HG03196 (cell line): Measurements from ENCODE around the gene CHST4.
"Not testable (repeated sequence)": the region's sequence is repeated elsewhere in the genome, so short reads cannot be mapped to it uniquely, and the experiment has no call there.

Experiments used
- ATAC-seq: cut with Tn5 transposase; IDR thresholded peaks from one replicate; pipeline ENCODE4 v1.9.1; 2021; ENCODE audit not compliant: unreplicated experiment

The CHST4 gene

DNA sequence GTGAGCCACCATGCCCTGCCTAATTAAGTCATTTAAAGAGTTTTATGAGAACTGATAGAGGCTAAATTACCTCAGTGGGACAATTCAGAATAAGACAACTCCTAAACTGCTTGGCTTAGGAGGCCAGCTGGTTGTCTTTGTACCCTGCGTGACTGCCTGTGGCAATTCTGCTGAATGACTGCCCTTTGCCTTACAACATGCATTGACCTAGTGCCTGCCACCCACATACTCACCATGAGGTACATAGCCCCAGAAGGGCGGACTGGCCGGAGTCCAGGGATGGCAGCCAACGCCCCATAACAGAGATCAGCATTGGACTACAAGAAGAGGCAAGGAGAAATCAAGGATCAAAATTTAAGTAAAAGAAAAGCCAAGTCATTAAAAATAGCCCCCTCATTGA is 43.4 kb downstream of the CHST4 start:
- ATAC-seq: no peak

DNA sequence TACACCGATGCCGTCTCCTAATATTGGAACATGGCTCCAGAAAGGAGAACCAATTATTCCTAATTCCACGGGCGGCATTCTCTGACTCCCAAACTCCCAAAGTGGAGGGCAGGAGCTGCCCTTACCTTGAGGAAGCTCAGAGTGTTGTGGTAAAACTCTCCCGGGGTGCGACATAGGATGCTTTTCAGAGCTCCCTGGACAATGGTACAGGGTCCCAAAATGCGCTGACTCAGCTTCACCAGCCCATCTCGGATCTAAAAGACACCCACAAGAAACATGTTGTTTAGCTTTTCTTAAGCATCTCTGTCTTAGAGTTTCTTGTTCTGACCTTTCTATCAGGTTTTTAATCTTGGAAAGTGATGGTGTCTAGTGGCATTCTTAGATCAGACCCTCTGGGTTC is 43.9 kb downstream of the CHST4 start:
- no peak for ATAC-seq

DNA sequence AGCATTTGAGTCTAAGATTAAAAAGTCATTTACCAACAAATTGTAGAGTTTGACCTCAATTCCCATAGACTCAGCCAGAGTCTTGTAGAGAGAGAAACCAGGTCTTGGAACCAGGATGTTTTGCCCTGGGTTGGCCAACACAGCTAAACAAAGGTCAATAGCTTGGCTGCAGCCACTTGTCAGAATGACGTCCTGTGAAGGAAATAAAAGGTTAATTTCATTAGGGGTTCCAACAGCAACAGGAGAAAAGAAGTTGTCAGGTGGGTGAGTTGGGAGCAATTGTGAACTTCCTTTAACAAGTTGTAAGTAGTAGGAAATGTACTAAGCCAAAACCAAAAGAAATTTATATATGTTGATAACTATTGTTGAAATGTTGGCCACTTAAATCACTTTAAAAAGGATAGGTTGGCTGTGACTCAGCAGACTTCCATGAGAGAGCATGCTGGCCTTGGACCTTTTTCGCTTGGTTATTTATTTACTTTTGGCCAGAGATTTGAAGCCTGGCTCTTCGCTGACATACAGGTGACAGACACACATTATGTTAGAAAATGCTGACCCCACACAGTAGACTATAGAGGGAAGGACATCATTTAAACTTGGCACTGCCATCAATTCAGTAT is 46.4 kb downstream of the CHST4 start:
- ATAC-seq: no peak

- ATAC-seq: no peak
Observed at GRCh38 chr16:71573387-71574094, 47.3 kb downstream of the CHST4 start.

GRCh38 chr16:71574702-71575101 is 48.5 kb downstream of the CHST4 start:
- ATAC-seq: no peak

DNA sequence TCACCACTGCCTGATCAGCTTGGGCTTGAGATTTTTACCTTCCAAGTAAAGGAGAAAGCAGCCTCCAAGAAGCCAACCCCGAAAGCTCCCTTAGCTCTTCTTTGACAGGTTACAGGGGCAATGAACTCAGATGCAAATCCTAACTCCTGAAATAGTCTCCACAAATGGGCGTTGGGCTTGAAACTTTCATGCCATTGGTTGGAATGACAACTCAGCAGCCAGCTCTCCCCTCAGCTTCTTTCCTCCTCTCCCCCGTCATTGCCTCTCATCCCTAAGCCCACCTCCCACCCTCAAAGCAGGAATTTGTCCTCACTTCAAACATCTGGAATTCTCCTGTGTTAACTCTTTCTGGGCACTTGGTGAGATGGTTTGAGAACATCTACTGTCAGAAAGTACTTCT is 50.7 kb downstream of the CHST4 start, which contains the start of gene TAT:
Gene TAT, minus strand, starts transcription at position 122 of the 400 bp plus-strand sequence. CDS start 677 bp downstream, outside the sequence.
- no peak for ATAC-seq

- ATAC-seq: not testable (repeated sequence)
Observed at GRCh38 chr16:71582553-71582848, 56.3 kb downstream of the CHST4 start.

DNA sequence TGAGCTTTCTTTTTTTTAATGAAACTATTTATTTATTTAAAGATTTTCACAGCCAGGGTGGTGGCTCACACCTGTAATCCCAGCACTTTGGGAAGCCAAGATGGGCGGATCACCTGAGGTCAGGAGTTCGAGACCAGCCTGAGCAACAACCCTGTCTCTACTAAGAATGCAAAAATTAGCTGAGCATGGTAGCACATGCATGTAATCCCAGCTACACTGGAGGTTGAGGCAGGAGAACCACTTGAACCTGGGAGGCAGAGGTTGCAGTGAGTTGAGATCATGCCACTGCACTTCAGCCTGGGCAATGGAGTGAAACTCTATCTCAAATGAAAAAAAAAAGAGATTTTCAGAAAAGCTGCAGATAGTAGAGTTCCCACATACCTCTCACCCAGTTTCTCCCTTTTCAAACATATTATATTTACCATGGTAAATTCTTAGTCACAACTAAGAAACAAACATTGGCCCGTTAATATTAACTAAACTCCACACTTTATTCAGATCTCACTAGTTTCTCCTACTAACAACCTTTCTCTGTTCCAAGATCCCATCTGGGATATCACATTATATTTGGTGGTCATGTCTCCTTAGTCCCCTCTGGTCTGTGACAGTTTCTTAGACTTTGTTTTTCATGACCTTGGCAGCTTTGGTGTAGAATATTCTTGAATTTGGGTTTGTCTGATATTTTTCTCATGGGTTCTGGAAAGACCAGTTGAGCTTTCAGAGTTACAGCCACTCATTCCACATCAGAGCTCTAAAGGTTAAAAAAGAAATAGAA is 58.5 kb downstream of the CHST4 start:
- ATAC-seq: no peak

- no peak for ATAC-seq
Observed at GRCh38 chr16:71585318-71585703, 59.1 kb downstream of the CHST4 start.
